Gastroesophageal sphincter (tissue), 3 donors: ENCODE results near the gene RAPGEF2.

Source experiments
- EP300 ChIP-seq: sonication (generic); formaldehyde crosslinking; IDR thresholded peaks from one replicate; pipeline ENCODE4 v1.6.1; 2017; ENCODE audit warnings: antibody characterized with exemption, mild to moderate bottlenecking
- POLR2A ChIP-seq, 2 donors: fragments of 450-650 bp; IDR thresholded peaks; one replicate each; pipeline ENCODE4 v1.6.1; 2017; ENCODE audit warnings: antibody characterized with exemption in 2 of 2, mild to moderate bottlenecking in 2 of 2, moderate library complexity in 1 of 2
- TF ChIP-seq, protein P1 (sequence below), 4 experiments: fragments of 200-600 bp in 2 of 4; fragments of 450-650 bp in 2 of 4; sonication (generic) in 1 of 4; IDR thresholded peaks; one replicate each; pipeline ENCODE4 v1.5.1; 2017 to 2019; ENCODE audit warnings: antibody characterized with exemption in 4 of 4, mild to moderate bottlenecking in 2 of 4, moderate library complexity in 2 of 4

DNA sequence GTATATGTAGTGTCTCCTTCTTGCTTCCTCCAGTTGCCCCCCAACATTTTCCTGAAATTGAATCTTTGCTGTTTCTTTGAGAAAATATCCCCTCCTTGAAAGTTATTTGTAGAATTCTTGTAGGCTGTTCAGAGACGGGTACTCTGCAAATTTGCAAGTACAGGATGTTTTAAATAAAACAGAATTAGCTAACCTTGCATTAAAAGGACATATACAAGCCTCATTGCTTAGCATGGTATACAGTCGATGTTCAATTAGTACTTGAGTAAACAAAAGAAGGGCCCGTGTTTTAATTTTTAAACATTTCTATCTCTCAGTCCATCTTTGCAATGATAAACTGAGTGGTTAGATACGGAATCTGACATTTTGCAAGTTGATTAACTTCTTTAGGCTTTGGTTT is 50.8 kb downstream of the RAPGEF2 start:
- TF ChIP-seq, protein P1, sequence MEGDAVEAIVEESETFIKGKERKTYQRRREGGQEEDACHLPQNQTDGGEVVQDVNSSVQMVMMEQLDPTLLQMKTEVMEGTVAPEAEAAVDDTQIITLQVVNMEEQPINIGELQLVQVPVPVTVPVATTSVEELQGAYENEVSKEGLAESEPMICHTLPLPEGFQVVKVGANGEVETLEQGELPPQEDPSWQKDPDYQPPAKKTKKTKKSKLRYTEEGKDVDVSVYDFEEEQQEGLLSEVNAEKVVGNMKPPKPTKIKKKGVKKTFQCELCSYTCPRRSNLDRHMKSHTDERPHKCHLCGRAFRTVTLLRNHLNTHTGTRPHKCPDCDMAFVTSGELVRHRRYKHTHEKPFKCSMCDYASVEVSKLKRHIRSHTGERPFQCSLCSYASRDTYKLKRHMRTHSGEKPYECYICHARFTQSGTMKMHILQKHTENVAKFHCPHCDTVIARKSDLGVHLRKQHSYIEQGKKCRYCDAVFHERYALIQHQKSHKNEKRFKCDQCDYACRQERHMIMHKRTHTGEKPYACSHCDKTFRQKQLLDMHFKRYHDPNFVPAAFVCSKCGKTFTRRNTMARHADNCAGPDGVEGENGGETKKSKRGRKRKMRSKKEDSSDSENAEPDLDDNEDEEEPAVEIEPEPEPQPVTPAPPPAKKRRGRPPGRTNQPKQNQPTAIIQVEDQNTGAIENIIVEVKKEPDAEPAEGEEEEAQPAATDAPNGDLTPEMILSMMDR (IDR thresholded peaks at IDR 0.05) = no peak
- TF ChIP-seq EP300 (no peak), POLR2A (IDR thresholded peaks at IDR 0.05) (no peak)
